ENCODE measurements around the gene TMEM138.
A peak's percentile ranks its signal among the peaks of the same experiment; 100 is the strongest.

Gene TMEM138

GRCh38 chr11:61361741-61362541 is at the start of gene TMEM138, which contains the start of gene CYB561A3:
TSS of gene TMEM138 (plus strand) at chr11:61362374. CDS start at chr11:61364391, 2,017 bp downstream.
TSS of gene CYB561A3 (minus strand) at chr11:61361882. CDS start at chr11:61356713, 5,169 bp downstream.
- DNase-seq: peak; percentile 90

DNA sequence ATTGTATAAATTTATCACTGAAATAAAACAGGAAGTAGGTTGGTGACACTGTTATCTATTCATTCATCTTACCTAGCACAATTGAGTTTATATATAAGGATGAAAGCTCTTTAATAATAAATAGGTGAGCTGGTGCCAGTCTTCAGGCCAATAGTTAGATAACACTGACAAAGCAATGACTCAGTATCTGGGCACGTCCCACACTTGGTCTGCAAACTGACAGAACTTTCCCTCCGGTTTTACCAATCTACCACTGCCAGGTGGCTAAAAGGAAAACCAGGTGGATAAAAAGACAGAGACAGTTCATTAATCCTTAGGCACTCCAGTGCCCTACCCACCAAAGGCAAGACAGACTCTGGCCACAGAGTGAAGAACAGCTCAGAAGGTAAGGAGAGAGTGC is 46.9 kb upstream of the TMEM138 start:
- no peak for DNase-seq

DNA sequence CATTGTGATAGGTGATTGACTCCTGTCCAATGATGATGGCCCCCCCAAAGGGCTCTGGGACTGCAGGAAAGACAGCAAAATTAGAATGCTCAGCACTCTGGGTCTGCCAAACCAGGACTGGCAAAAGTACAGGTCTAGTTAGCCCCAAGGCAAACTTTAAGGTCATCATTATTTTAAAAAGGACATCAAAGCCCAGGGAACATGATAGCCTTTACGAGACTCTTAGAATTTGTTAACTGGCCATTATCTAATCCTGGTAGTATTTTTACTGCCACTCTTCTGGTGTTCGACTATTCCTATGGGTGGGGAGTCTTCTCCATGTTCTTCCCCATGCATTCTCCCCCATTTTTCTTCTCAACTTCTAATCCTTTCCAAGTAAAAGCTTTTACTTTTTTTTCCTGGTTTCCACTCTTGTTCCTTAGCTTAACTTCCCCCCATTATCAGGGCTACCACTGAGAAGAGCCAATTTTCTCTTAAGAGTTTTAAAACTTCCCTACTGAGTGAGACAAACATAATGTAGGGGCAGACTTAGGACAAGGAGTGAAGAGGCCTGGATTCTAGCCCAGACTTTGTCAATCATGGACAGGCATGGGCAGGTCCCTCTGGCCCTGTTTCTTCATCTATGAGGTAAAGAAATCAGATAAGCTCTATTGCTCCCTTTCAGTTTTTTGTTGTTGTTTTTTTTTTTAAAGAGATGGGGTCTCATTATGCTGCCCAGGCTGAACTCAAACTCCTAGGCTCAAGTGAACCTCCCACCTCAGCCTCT is 36.3 kb upstream of the TMEM138 start:
- DNase-seq: no peak

GRCh38 chr11:61327669-61328071 is 34.5 kb upstream of the TMEM138 start:
- no peak for DNase-seq

GRCh38 chr11:61328351-61328750 is 33.8 kb upstream of the TMEM138 start:
- no peak for DNase-seq

DNA sequence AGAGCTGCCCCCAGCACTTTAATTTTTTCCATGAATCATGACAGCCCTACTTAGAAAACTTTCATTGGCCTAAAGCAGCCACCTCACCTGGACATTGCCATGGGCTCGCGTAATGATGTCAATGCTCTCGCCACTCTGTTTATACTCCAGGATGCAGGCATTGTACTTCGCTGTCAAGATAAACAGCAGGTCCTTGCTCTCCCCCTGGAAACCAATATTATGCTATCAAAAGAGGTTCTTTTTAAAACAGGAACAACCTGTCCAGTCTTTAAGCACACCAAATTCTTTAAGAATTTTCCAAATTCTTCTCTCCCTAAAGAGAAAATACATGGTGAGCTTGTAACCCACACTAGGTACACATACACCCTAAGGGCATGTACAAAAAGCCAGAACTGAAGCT is 32.3 kb upstream of the TMEM138 start:
- no peak for DNase-seq

DNA sequence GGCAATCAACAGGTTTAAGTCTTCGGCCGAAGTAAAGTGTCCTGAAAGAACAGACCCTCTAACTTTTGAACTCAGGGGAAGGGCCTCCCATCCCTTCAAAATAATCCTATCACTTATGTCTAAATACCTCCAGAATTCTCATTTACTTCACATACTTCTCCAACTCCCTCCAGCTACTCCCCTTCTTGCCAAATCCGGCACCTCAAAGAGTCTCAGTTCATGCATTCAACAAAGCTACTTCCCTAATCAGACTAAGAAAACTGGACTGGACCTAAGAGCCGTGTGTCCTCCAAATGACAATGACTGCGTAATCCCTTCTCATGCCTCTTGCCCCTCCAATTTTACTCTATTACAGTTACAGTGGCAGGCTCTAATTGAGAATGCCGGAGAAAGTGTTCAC is 30.5 kb upstream of the TMEM138 start:
- DNase-seq: no peak

- DNase-seq: no peak
Measured at GRCh38 chr11:61332281-61332796, 29.8 kb upstream of the TMEM138 start.

DNA sequence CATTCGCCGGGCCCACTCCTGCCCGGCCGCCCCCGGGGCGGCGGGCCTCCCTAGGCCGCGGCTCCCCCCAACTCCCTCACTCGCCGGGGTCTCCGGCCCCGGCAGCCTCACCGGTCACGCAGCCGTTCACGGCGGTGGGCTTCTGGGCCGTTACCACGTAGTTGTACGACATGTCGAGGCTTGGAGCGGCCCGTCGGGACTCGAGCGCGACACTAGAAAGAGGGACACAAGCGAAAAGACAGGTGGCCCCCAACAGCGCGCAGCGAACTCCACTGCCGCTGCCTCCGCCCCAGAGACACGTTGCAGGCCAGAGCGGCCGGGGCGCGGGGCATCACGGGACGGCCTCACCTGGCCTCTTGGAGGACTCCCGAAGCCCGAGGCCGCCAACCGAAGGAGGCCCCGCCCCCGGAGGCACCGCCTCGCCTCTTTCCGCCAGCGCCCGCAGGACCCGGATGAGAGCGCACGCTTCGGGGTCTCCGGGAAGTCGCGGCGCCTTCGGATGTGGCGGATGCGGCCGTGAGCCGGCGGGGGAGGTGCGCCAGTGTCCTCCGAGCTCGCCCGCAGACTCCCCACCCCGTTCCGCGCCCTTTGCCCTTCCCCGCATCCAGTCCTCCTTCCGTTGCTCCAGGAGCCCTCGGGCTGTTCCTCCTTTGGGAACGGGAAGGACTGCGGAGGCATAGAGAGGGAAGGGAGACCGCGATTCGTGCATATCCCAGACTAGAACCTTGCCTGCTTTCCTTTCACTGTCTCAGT is 29.2 kb upstream of the TMEM138 start, which contains the start of the genes DDB1 and TKFC:
TSS of gene DDB1 (minus strand) at position 309 of the 753 bp plus-strand sequence. CDS start at position 172, 137 bp downstream.
TSS of gene TKFC (plus strand) at position 432 of the 753 bp plus-strand sequence. CDS start 1,501 bp downstream, outside the sequence.
- peak; percentile 77 for DNase-seq

- DNase-seq: no peak
Measured at GRCh38 chr11:61333550-61334433, 28.4 kb upstream of the TMEM138 start.

- DNase-seq: no peak
Measured at GRCh38 chr11:61334434-61335354, 27.5 kb upstream of the TMEM138 start.

GRCh38 chr11:61335355-61335710 is 26.8 kb upstream of the TMEM138 start:
- no peak for DNase-seq

GRCh38 chr11:61336171-61336935 is 25.8 kb upstream of the TMEM138 start:
- DNase-seq: peak; percentile 65

DNA sequence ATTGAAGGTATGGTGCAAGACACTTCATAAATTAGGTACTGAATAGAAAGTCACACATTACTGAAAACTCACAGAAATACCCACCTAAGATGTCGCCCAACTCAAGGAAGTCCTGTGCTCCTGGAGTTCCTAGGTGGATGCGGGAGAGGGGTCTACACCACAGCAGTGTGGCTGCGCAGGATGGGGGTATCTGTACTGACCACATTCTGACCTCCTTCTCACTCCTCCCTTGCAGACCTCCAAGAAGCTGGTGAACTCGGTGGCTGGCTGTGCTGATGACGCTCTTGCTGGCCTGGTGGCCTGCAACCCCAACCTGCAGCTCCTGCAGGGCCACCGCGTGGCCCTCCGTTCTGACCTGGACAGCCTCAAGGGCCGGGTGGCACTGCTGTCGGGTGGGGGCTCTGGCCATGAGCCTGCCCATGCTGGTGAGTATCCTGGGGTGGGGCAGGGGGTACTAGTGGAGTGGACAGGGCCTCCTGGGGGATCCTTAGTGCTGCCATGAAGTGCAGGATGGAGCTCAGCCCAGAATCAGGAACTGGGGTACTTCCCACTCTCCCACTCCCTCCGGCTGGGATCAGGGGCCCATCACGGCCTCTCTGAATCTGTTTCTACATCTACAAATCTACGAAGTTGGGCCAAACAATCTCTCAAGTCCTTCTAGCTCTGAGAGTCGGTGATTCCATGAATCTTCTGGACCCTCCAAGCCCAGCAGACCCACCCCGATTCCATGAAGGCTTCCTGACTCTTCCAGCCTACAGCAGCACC is 24.3 kb upstream of the TMEM138 start:
- DNase-seq: no peak

GRCh38 chr11:61338783-61339489 is 23.2 kb upstream of the TMEM138 start:
- DNase-seq: no peak

DNA sequence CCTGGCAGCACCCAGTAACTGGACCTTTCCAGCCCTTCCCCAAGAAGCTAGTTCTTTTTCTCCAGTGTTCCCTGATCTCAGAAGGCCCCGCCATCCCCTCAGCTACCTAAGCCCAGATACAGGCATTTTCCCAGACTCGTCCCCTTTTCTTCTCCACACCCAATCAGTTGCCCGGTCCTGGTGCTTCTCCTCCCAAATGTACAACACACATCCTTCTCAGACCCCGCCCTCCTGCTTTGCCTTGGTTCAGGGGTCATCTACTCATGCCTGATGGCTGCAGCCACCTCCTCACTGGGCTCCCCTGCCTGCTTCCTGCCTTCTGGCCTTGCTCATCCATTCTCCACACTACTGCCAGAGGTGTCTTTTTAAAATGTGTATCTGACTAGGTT is 22.7 kb upstream of the TMEM138 start:
- DNase-seq: no peak

DNA sequence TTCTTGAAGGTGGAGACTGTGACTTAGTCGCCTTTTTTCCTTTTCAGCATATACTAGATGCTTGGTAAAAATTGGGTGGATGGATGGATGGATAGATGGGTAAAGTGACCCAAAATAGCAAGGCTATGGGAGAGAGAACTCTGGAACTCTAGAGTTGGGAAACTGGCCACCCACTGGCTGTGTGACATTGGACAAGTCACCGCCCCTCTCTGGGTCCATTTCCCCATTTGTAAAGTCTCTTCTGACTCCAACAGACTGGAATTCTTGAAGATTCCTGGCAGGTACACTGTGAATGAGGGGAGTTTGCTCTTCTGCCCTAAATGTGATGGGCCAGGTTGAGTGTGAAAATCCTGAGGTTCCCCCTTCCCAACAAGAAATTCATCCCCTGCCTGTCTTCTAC is 21.2 kb upstream of the TMEM138 start:
- DNase-seq: no peak

GRCh38 chr11:61341706-61342105 is 20.5 kb upstream of the TMEM138 start:
- DNase-seq: no peak

Data from NCI-H1694 treated with DMSO at 0.1 percent for 48 hours (cell line).